BLaER1 (cell line): Measurements from ENCODE around the gene RTEL1.

Experiments used
- H3K27ac ChIP-seq: shearing (Covaris generic); formaldehyde crosslinking; 2 replicates; pipeline ENCODE4 v1.8.1; 2022
- H3K27me3 ChIP-seq: shearing (Covaris generic); formaldehyde crosslinking; 2 replicates; pipeline ENCODE4 v1.8.1; 2022
- H3K36me3 ChIP-seq: shearing (Covaris generic); formaldehyde crosslinking; 2 replicates; pipeline ENCODE4 v1.8.1; 2022
- H3K4me1 ChIP-seq: shearing (Covaris generic); formaldehyde crosslinking; 2 replicates; pipeline ENCODE4 v1.8.1; 2022
- H3K4me2 ChIP-seq: shearing (Covaris generic); formaldehyde crosslinking; 2 replicates; pipeline ENCODE4 v1.8.1; 2022
- H3K4me3 ChIP-seq: shearing (Covaris generic); formaldehyde crosslinking; 2 replicates; pipeline ENCODE4 v1.8.1; 2022
- H3K9ac ChIP-seq: shearing (Covaris generic); formaldehyde crosslinking; 2 replicates; pipeline ENCODE4 v1.8.1; 2022
- H3K9me3 ChIP-seq: shearing (Covaris generic); formaldehyde crosslinking; 2 replicates; pipeline ENCODE4 v1.8.1; 2022
- H4K20me1 ChIP-seq: shearing (Covaris generic); formaldehyde crosslinking; 2 replicates; pipeline ENCODE4 v1.8.1; 2022
- Cebpa-rat ChIP-seq: shearing (Covaris generic); IDR thresholded peaks from 2 replicates; pipeline ENCODE4 v1.8.1; 2022

Gene RTEL1

DNA sequence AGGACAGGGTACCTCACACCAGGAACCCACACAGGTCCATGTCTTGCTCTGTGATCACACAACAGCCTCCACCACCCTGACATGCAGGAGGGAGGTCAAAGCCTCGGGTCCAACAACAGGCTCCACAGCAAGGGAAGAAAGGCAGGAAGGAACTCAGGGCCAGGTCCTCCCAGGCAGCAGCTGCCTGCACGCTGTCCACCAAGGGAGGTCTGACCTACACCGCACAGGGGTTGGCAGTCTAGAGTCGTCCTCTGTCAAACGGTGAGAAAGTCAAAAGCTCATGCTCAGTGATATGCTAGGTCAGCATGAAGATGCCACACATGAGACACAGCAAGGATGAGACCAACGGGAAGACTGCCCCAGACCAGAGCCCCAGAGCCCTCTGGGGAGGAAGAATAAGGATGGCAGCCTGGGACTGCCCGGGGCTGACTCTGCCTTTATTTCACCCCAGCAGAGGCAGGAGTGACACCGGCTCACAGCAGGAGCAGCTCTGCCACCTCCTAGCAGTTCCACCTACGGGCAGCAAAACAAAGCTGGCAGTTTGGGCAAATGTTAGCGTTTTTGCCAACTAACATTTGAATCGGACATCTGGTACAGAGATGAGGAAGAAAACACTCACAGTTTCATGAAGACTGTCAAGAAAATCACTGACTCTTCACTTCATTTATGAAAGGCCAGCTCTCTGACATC, 39.7 kb upstream of the RTEL1 start:
- no peak overlapping the region; the same call in 1 of the 2 replicates for H3K4me2 ChIP-seq
- no peaks in the 10 kb centered on the region for H3K27me3 ChIP-seq
- H3K9ac ChIP-seq = 0 out of 2 replicates have a peak overlapping the region, but pooled peaks have one; percentile 29
- H4K20me1 ChIP-seq = peaks cover 46% of the 10 kb centered on the region
- H3K4me3 ChIP-seq = no peak overlapping the region
- TF ChIP-seq Cebpa-rat = no peak
- H3K27ac ChIP-seq = 0 out of 2 replicates have a peak overlapping the region, but pooled peaks have one; percentile 41
- no peaks in the 10 kb centered on the region for H3K9me3 ChIP-seq
- H3K36me3 ChIP-seq = peaks cover 59% of the 10 kb centered on the region
- peaks cover 94% of the 10 kb centered on the region for H3K4me1 ChIP-seq

GRCh38 chr20:63619086-63619485, 39.0 kb upstream of the RTEL1 start:
- 0 out of 2 replicates have a peak overlapping the region, but pooled peaks have one; percentile 33 for H3K27ac ChIP-seq
- no peak overlapping the region for H3K4me2 ChIP-seq
- no peaks in the 10 kb centered on the region for H3K9me3 ChIP-seq
- H4K20me1 ChIP-seq = peaks cover 41% of the 10 kb centered on the region
- H3K36me3 ChIP-seq = peaks cover 59% of the 10 kb centered on the region
- H3K9ac ChIP-seq = peak overlapping the region; percentile 29; the same call in 1 of the 2 replicates
- no peak for TF ChIP-seq Cebpa-rat
- H3K27me3 ChIP-seq = no peaks in the 10 kb centered on the region
- no peak overlapping the region for H3K4me3 ChIP-seq
- H3K4me1 ChIP-seq = peaks cover 94% of the 10 kb centered on the region

DNA sequence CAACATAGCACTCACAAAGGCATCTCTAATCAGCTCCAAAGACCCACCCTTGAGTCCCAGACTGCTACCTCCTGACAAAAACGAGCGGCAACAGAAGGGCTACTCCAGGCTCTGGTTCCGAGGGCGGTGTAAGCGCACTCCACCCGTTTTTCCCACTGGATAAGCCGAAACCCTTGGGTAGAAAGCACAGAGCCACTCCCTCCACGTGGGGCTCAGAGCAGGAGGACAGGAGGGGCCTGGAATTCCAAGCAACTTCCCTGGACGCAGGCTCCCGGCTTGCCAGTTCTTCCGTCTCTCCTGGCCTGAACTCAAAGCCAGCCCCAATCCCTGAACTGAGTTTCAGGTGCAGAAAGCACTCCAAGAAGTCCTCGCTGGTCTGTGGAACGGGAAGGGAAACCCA, 38.6 kb upstream of the RTEL1 start:
- peak overlapping the region; percentile 33; the same call in 1 of the 2 replicates for H3K27ac ChIP-seq
- H3K36me3 ChIP-seq = peaks cover 59% of the 10 kb centered on the region
- peak overlapping the region; percentile 37 for H3K4me2 ChIP-seq
- H4K20me1 ChIP-seq = peaks cover 41% of the 10 kb centered on the region
- peaks cover 95% of the 10 kb centered on the region for H3K4me1 ChIP-seq
- no peaks in the 10 kb centered on the region for H3K27me3 ChIP-seq
- no peaks in the 10 kb centered on the region for H3K9me3 ChIP-seq
- no peak overlapping the region for H3K4me3 ChIP-seq
- no peak for TF ChIP-seq Cebpa-rat
- H3K9ac ChIP-seq = peak overlapping the region; percentile 29; the same call in 1 of the 2 replicates

DNA sequence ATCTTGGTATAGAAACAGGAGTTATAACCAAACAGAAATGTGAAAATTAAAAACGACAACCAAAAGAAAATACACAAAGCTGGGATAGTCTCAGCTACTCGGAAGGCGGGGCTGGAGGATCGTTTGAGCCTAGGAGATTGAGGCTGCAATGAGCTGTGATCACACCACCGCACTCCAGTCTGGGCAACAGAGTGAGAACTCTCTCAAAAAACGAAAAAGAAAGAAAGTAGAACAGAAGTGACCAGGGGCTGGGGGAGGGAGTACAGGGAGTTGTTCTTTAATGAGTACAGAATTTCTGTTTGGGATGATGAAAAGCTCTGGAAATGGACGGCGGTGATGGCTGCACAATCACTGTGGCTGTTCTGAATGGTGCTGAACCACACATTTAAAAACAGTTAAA, 37.1 kb upstream of the RTEL1 start:
- H3K27me3 ChIP-seq = no peaks in the 10 kb centered on the region
- peaks cover 55% of the 10 kb centered on the region for H3K36me3 ChIP-seq
- no peak for TF ChIP-seq Cebpa-rat
- no peak overlapping the region for H3K9ac ChIP-seq
- no peak overlapping the region for H3K27ac ChIP-seq
- no peak overlapping the region for H3K4me3 ChIP-seq
- peak overlapping the region; percentile 37; the same call in 1 of the 2 replicates for H3K4me2 ChIP-seq
- H3K9me3 ChIP-seq = no peaks in the 10 kb centered on the region
- peaks cover 95% of the 10 kb centered on the region for H3K4me1 ChIP-seq
- H4K20me1 ChIP-seq = peaks cover 41% of the 10 kb centered on the region

DNA sequence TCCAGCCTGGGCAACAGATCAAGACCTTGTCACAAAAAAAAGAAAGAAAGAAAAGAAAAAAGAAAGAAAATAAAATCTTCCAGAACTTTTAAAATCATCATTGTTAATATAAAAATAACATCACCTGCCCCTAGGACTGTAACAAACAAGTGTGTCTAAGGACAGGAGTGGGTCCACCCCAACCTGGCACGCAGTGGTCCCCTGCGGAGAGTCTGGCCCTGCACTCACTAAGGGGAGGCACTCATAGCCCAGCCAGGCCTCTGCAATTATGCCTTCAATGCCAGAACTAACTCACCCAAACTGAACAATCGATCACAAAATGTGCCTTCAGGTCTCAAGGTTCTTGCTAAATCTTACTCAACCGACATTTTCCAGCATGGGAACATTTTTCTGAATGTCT, 36.0 kb upstream of the RTEL1 start:
- H3K27ac ChIP-seq = no peak overlapping the region; the same call in 1 of the 2 replicates
- H3K27me3 ChIP-seq = no peaks in the 10 kb centered on the region
- peaks cover 40% of the 10 kb centered on the region for H4K20me1 ChIP-seq
- no peak overlapping the region for H3K4me3 ChIP-seq
- no peaks in the 10 kb centered on the region for H3K9me3 ChIP-seq
- H3K9ac ChIP-seq = no peak overlapping the region
- peak overlapping the region; percentile 29 for H3K4me2 ChIP-seq
- peaks cover 87% of the 10 kb centered on the region for H3K4me1 ChIP-seq
- peaks cover 44% of the 10 kb centered on the region for H3K36me3 ChIP-seq
- no peak for TF ChIP-seq Cebpa-rat

DNA sequence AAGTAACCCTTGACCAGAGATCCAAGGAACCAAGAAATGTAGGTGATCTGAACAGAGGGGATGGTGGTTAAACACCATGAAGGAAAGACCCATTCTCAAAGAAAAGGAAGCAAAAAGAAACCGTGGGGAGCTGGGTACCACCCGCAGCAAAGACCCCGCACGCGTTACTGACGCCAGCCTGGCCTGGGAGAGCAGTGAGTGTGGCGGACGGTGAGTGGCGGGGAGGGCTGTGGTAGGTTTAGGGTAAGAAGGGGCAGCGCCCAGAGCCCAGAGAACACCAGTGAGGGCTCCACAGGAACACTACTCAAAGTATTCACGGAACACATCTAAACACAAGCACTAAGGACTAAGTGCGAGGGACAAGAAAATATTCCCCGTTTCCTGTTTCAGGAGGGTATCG, 35.4 kb upstream of the RTEL1 start:
- Histone ChIP-seq H4K20me1 (peaks cover 34% of the 10 kb centered on the region), H3K9ac (no peak overlapping the region)

DNA sequence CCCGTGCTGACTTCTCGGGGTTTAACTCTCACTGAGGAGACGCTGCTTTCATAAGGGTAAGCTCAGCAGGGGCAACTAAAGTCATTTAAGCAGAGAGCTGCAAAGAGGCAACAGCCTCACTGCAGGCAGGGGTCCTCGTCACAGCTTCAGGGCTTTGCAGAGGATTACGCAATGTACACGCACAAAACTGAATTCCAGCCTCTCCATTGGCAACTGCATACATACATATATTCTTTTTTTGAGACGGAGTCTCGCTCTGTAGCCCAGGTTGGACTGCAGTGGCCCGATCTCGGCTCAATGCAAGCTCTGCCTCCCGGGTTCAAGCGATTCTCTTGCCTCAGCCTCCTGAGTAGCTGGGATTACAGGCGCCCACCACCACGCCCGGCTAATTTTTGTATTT, 33.6 kb upstream of the RTEL1 start:
- Histone ChIP-seq H3K27ac (no peak overlapping the region), H3K9me3 (no peaks in the 10 kb centered on the region), H3K4me3 (no peak overlapping the region), H3K27me3 (no peaks in the 10 kb centered on the region), H3K4me1 (peaks cover 75% of the 10 kb centered on the region), H3K4me2 (peak overlapping the region; percentile 92), H3K36me3 (peaks cover 20% of the 10 kb centered on the region), H4K20me1 (peaks cover 16% of the 10 kb centered on the region), H3K9ac (no peak overlapping the region)
- peak; percentile 99 for TF ChIP-seq Cebpa-rat

More for the DNA sequence above, 35.4 kb upstream of the RTEL1 start:
- Histone ChIP-seq H3K4me3 (no peak overlapping the region), H3K4me1 (peaks cover 81% of the 10 kb centered on the region), H3K27me3 (no peaks in the 10 kb centered on the region), H3K4me2 (peak overlapping the region; percentile 29), H3K27ac (no peak overlapping the region; the same call in 1 of the 2 replicates), H3K36me3 (peaks cover 37% of the 10 kb centered on the region), H3K9me3 (no peaks in the 10 kb centered on the region)
- no peak for TF ChIP-seq Cebpa-rat

DNA sequence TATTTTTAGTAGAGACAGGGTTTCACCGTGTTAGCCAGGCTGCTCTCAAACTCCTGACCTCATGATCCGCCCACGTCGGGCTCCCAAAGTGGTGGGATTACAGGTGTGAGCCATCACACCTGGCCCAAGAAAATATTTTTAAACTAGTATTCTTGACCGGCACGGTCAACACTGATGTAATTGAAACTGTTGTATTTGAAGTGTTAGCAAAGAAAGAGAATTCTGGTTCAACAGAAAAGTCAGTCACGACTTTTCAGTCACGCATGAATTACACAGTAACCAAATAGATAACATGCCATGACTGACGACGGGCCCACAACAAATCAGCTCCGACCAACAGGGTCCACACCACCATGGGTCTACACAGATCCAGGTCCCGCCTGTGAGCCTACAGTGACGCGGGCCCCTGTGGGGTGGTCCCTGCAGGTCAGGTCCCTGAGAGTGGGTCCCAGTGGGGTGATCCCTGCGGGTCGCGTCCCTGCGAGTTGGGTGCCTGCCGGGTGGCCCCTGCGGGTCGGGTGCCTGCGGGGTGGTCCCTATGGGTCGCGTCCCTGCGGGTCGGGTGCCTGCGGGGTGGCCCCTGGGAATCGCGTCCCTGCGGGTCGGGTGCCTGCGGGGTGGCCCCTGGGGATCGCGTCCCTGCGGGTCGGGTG, 32.2 kb upstream of the RTEL1 start:
- no peaks in the 10 kb centered on the region for H3K9me3 ChIP-seq
- TF ChIP-seq Cebpa-rat = no peak
- peak overlapping the region; percentile 96 for H3K9ac ChIP-seq
- peaks cover 2% of the 10 kb centered on the region; the same call in 1 of the 2 replicates for H4K20me1 ChIP-seq
- peak overlapping the region; percentile 99 for H3K27ac ChIP-seq
- H3K4me2 ChIP-seq = peak overlapping the region; percentile 92
- no peaks in the 10 kb centered on the region for H3K27me3 ChIP-seq
- H3K4me1 ChIP-seq = peaks cover 68% of the 10 kb centered on the region
- H3K4me3 ChIP-seq = peak overlapping the region; percentile 97
- peaks cover 11% of the 10 kb centered on the region; the same call in 1 of the 2 replicates for H3K36me3 ChIP-seq

- H4K20me1 ChIP-seq = no peaks in the 10 kb centered on the region
- peak within 1 kb of the TSS; percentile 96 for H3K9ac ChIP-seq
- no peaks in the 10 kb centered on the region for H3K9me3 ChIP-seq
- H3K27me3 ChIP-seq = no peaks in the 10 kb centered on the region
- TF ChIP-seq Cebpa-rat = no peak
- H3K4me3 ChIP-seq = peak within 1 kb of the TSS; percentile 97
- H3K36me3 ChIP-seq = peaks cover 11% of the 10 kb centered on the region; the same call in 1 of the 2 replicates
- peak within 1 kb of the TSS; percentile 99 for H3K27ac ChIP-seq
- H3K4me1 ChIP-seq = peaks cover 70% of the 10 kb centered on the region
- H3K4me2 ChIP-seq = peak within 1 kb of the TSS; percentile 94
Measured at GRCh38 chr20:63626424-63627128, 31.5 kb upstream of the RTEL1 start, which contains the start of gene GMEB2. Gene GMEB2 (minus strand): TSS chr20:63627101. CDS start chr20:63619397, 7,704 bp downstream.
